GM19455 (cell line): ENCODE measurements around the gene CEMIP.

Experiments used
- ATAC-seq: cut with Tn5 transposase; IDR thresholded peaks from one replicate; pipeline ENCODE4 v1.9.1; 2021; ENCODE audit not compliant: unreplicated experiment

CEMIP gene

DNA sequence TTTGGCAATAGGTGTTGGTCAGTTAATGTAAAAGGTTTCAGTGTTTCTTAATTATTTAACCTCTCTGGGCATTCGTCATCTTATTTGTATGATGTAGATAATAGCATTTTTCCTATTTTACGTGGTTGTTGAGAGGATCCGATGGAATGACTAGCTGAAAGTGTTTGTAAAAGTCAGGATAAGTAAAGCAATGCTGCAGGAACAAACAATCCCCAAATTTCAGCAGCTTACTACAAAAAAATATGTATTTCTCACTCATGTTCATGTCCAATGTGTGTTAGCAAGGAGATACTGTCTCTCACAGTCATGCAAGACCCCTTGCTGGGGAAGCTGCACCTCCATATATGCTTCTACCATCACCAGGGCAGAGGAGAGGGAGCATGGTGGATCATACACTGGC lies 38.7 kb downstream of the CEMIP start:
- no peak for ATAC-seq

DNA sequence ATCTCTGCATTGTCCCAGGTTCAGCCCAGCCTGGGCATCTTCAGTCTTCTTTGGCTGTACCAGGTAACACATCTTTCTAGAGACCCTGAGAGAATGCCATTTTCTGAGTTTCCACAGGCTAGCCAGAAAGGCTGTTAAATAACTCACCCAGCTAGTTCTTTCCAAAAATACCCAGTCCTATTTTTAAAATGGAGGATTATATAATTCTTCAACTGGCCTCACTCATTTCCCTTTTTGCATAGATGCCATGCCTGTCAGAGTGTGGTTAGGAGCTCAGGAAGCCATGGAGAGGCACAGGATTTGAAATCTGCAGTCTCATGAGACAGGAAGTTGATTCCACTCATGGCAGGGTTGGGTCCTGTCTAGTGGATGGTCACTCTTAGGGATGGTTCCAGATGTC lies 39.8 kb downstream of the CEMIP start:
- no peak for ATAC-seq

DNA sequence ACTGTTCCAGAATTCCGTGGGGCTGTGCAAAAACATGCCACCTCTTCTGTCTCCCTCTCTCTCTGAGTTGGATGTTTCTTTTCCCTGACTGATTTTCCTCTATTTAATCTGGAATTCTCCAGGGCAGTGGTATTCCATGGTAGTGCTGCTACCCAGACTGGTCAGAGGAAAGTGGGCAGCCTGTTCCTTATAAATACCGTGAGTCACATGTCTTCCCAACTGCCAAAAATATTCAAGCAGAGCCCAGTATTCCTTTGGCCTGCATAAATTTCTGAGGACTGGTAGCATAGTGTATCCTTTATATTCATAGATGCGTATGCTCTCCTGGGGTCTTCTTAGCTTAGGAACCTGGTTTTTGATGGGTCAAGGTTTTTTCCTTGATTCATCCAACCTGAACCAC lies 40.9 kb downstream of the CEMIP start:
- no peak for ATAC-seq

DNA sequence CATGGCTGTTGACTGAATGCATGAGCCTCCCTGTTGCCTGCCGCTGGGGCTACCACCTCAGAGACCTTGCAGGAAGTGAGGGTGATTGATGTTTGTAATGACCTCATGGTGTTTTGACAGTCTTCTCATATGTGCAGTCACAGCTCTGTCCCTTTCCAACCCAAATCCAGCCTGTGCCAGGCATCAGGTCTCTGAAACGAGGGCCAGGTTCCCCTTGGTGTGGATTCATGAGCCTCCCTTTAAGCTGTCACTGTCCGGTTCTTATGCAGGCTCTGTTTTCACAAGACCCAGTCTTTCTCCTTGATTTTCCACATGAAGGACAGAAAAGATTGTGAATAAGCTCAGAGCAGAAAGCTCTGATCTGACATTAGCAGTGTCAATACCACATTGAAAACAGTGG lies 43.1 kb downstream of the CEMIP start:
- ATAC-seq, result no peak

DNA sequence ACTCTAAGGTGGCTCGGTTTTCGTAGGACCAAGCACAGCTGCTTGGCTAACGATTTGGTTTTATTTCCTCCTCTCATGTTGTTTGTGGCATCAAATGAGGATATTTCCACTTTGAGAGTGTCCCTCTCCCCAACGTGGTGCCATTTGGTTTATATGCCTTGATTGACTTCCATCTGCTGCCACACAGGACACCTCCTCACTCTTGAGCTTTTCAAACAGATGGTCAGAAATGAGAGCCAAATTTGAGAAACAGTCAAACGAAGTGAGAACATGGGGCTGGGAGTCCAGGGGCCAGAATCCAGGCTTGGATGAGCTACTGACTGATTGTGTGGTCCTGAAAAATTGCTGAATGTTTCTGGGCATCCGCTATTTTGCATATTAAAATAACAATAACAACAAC lies 43.5 kb downstream of the CEMIP start:
- no peak for ATAC-seq

DNA sequence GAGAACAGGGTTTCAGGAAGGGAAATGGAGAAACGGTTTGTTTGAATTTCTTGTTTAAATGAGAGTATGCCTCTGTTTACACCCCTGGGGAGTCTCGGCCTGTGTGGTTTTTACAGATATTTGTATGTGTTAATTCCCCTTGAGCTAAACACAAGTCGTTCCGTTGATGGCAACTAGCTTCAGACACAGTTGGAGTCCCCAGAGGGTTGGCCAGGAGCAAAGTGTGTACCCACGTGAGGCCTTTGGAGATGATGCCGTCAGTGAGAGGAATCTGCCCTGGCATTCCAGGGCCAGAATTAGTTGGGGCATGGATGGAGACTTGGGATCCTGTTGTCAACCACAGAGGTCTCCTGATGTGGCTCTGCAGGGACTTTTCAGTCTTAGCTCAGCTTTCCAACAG lies 44.0 kb downstream of the CEMIP start:
- ATAC-seq, result no peak

DNA sequence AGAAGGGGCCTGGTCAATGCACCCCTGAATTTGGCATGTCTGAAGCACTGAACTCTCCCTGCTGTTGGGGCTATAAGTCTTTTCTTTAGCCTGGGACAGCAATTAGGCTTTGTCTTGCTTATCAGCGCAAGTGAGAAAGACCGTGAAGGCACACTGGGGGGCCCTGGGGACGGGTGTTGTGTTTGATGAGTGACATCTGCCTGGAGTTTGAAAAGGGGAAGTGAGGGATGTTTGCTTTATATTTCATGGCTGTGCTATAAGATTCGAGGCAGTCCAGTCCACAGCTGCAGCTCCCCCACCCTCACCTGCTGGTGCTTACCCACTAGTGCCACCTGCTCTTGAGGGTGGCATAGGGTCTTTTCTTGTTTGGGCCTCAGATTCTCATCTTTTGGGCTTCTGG lies 44.8 kb downstream of the CEMIP start:
- no peak for ATAC-seq

DNA sequence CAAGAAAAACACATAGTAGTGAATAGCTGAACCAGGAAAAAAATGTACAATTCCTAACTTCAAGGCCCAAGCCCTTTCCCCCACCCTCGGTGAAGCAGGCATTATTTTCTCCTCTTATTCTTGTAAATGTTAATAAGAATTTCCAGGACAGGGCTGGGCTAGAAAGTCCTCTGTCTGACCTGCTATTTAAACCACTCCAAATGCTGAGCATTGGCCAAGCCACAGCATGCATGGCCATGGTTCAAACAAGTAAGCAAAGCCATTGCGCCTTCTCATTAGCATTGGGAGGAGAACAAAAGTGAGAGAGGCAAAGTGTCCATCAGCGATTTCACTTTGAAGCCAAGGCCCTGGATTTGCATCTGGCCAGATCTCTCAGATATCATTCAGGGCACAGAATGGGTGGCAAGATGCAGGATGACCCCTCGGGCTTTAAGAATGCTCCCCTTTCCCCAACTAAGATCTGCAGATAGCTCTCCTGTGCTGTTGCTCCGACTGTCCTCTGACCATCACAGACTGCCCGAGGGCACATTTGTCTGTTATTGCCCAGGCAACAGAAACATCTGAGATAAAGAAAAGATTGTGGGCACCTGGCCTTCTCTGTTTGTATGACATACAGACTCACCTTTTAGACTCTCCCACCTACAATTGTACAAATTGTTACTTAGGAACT lies 46.3 kb downstream of the CEMIP start:
- no peak for ATAC-seq

DNA sequence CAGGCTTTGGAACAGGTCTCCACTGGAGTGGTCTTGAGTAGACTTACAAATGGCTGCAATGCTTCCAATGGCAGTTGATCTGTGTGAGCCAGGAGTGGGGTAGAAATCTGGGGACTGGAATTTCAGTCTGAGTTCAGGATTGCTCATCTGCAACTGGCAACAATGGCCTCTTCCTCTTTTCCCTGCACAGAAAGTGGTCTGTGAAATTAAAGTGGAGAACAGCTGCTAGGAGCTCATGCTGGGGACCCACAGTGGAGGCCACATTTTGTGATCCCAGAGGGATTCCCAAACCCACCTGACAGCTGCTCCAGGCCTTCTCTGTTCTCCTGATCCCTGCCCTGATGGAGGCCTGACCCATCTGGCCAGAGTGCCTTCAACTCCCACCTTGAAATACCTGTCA lies 49.6 kb downstream of the CEMIP start:
- no peak for ATAC-seq

DNA sequence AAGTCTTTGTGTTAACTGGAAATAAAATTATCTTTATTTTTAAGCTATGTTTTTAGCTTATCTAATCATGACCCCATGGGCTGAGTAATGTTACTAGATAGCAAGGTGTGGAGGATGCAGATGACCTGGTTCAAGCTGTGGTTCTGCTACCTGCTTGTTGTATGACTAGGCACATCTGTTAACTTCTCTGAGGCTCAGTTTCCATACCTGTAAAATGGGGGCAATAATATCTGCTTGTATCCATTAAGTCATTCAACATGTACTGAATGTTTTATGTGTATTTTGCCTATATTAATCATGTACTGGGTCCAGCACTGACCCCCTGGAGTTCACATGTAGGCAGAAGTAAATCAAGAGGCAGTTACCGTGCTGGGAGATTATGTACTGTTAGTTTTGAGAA lies 51.5 kb downstream of the CEMIP start:
- no peak for ATAC-seq

DNA sequence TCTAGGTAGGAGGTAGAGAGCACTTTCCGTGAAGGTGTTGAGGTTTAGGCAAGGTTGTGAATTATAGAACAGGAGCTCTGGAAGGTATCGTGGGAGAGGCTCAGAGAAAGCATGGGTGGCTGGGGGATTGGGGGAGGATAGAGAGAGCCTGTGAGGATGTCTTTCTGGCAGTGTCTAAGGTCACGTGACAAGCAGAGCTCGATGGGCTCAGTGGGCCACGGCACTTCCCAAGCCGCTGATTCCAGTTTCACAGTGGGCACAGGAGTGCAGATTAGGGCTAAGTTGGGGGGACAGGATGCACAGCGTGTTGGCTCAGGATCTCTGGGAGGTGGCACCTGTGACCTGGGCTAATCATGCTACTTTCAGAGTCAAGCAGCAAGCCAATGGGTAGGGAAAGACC lies 52.0 kb downstream of the CEMIP start:
- ATAC-seq, result no peak

DNA sequence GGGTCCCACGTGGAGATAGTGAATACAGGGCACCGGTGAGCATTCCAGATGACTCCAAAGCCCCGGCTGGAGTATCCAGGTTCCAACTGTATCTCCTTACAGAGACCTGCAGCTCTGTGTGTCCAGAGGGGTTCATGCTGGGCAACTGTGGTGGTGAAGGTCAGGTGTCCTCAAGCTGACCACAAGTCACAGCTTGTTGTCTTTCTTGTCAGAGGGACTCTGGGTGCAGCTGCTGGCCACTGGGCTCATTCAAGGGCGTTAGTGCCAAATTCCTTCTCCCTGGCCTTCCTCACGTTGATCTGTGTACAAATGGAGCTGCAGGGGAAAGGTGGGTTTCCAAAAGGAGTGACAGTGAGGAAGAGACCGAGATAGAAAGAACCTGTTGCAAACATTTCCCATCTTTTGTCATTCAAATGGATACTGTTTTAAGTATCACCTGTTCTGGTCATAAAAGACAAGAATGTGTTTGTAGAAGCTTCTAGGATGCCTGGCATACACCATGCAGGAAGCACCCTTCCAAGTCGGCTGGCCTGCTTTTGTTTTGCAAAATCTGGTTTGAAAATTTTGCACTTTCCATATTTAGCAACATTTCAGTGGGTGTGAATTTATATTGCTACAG lies 52.5 kb downstream of the CEMIP start:
- ATAC-seq, result no peak

DNA sequence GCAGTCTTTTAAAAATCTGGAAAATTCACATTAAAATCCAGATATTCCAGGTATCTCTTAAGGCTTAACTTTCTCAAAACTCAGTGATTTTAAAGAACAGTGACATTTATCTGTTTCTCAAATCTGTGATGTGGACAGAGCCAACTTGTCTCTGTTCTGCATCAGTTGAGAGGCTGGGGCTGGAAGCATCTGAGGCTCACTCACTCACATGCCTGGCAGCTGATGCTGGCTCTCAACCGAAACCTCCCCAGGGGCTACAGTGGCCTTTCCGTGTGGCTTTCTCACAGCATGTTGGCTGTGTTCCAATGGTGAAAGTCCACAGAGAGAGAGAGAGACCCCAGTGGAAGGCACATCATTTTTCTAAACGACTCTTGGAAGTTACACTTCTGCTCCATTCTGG lies 53.5 kb downstream of the CEMIP start:
- ATAC-seq, result no peak

DNA sequence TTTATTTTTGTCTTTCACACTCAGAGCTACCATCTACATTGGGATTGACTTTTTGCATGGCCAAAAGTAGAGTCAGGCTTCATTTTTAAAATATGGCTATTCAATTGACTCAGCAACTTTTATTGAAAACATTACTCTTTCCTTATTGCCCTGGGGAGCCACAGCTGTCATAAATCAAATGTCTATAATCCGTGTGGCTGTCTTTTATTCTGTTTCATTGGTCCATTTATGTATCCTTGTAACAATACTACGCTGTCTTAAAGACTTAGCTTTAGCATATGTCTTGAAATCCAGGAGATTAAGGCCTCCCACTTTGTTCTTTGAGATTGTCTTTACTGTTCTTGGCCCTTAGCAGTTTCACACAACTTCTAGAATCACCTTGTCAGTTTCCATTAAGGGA lies 55.2 kb downstream of the CEMIP start:
- no peak for ATAC-seq

DNA sequence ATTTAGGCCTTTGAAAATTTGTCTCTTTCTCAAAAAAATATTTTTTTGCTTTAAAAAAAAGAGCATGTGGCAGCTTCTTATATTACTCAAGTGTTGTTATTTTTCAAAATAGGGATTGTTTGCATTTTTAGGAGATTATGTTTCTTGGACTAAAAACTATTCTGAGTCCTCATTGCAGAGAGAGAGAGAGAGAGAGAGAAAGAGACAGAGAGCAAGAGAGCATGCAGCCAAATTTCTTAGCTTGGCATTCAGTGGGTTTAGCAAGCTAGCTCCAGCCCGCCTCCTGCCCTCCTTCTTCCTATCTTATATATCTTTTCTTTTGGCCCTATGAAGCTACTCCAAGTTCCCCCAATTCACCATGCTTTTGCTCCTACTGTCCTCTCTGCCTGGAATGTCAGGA lies 55.7 kb downstream of the CEMIP start:
- no peak for ATAC-seq

DNA sequence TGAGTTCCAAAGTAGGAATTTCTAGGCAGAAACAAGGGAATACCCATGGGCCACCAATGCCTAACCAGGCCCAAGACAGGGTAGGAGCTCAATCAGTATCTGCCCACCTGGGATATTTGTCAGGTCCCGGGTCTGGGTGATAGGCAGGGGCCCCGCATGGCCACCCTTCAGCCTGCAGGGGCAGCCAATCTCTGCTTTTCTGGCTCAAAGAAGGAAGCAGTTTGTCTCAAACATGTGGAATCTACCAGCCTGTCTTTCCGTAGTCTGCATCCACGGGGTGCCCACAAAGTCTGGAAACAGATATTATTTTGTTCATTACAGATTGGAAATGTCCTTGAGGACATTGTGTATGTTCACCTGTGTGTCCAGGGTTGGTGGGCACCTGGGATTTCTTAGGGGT lies 56.2 kb downstream of the CEMIP start:
- no peak for ATAC-seq

DNA sequence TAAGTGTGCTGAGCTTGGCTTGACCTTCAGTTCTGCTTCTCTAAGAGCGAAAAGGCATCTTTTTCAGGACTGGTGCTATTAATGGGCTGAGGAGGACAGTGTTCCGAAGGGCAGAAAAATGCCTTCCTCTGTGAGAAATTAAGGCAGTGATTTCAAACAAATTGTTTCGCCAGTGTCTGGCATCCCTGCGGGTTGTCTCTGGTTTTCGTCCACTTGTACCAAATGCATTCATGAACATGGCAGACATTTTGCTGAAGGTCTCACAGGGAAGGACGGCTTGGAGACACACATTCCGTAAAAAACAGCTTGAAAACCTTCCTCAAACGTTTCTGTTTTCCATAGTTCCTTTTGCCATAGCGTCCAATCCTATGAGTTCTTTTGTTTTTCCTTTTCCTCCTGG lies 57.1 kb downstream of the CEMIP start:
- ATAC-seq, result no peak

DNA sequence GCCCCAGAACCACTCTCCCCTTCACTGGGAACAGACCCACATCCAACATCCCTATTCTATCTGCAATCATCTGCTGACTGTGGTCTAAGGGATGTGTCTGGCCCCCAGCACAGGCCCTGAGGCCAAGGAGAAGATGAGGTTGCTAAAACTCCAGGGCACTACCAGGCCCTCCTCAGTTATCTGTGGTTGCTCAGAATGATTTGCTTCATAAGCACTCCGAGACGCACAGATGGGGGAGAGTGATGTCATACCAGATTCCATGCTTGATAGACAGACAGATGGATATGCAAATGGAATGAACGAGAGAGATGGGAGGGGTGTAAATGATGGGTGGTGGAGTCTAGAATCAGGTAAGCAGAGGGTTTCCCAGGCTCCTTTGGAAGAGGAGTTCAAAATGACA lies 57.8 kb downstream of the CEMIP start:
- ATAC-seq, result no peak

DNA sequence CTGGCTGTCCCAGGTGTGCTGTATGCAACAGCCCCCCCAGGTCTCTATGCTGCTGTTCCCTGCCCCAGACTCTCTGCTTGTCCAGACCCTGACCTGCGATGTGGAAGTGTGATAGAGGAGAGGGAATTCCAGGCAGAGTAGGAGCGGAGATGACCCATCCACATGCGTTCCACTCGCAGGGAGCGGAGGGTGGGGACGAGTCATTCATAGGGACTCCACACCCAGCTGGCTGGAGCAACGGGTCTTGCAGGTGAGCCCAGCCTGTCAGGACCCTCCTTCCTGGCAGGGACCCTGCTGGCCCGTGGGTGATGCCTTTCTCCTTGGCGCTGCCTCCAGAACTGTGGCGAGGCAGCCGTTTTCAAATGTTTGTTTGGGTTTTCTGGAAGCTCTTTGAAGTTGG lies 58.8 kb downstream of the CEMIP start:
- no peak for ATAC-seq

DNA sequence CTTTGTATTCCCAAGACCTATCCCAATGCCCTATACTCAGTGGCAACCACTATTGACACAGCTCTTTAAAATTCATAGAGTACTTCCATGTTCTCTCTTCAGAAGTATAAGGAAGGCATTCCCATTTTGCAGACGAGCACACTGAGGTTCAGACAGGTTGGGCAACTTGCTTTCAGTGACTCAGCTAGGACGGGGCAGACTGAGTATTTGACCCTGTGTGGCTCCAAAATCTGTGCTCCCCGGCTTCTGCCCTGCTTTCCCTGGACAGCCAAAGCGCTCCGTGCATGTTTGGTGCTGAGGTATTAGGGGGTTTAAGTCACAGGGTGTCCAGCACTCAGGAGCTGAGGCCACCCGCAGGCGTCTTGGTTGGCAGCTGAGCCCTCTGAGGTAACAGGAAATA lies 59.5 kb downstream of the CEMIP start:
- ATAC-seq, result no peak

DNA sequence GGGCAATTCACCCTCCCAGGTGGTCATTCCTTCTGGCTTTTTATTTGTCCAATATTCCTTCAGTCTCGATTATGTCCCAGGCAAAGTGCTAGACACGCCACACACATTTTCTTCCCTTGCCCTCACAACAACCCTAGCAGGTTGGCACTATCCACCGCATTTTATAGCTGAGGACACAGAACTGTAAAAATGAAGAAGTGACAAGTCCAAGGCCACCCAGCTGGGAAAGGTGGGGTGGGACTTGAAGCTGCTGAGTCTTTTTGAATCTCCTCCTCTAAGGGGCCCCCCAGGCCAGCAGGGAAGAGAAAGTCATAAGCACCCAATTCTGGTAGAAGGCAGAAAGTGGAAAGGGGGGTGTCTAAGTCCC lies 60.6 kb downstream of the CEMIP start:
- no peak for ATAC-seq

DNA sequence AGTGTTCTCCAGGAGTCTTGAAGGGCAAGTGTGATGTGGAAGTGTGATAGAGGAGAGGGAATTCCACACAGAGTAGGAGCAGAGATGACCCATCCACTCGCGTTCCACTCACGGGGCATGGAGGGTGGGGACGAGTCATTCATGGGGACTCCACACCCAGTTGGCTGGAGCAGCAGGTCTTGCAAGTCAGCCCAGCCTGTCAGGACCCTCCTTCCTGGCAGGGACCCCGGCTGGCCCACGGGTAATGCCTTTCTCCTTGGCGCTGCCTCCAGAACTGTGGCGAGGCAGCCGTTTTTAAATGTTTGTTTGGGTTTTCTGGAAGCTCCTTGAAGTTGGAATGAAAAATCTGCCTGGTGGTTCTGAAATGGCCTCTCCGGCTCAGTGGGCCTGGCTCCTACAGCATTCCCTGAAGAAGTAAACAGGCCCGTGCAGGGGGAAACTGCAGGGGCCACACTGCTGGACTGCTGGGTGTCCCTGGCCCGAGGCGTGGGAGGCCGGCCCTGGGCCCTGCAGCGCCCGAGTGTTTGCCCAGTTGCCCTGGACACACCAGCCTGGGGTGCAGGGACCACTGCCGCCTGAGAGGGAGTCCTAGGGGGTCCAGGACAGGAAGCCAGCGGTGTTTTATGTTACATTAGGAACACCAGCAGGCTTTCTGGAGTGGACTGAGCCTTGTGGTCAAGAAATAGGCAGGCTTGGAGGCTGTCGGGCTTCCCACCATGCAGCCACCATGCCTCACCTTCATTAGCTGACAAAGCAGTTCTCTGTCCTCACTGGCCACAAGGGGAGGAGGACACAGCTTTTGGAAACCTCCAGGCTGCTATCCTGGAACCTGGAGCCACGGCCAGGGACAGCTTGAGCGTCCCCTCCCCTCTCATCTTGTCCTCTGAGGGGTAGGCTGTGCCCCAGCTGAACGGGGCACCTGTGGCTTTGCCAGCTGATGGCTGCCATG lies 61.3 kb downstream of the CEMIP start:
- ATAC-seq, result no peak
